ENCODE data around the gene CD99. TPM values are rescaled to one million over a fixed set of nuclear protein-coding genes. Genes with fewer than 3 reads are reported as not detected.
A peak's percentile ranks its signal among the peaks of the same experiment; 100 is the strongest.

Gene CD99
- total RNA-seq: 86.4 and 102 TPM in 2 replicates

GRCh38 chrX:2690856-2691542 lies at the start of gene CD99:
CD99 (plus strand) TSS chrX:2691295; CDS start chrX:2691361, 66 bp downstream.
- peak; percentile 92 for ATAC-seq (ENCODE audit: low read depth)
- intact Hi-C loops (cut with micrococcal nuclease): loop anchor here (1.0 to 5.0 kb wide), 8 partner anchors 16 to 1299 kb away; partner anchors contain the start of genes DHRSX, PRKX, SLC25A6 and ZBED1
- Mint-ChIP-seq H3K4me3 (peak within 1 kb of the TSS; percentile 89), H3K9me3 (no peaks in the 10 kb centered on the region), H3K27me3 (no peaks in the 10 kb centered on the region), H3K27ac (peak within 1 kb of the TSS; percentile 82), H3K36me3 (ENCODE audit: low read depth) (peaks cover 10% of the 10 kb centered on the region), H3K4me1 (peaks cover 43% of the 10 kb centered on the region)
- no peak for TF ChIP-seq CTCF (IDR thresholded peaks at IDR 0.05)
- CTCF ChIA-PET: no interaction called here
- DNase-seq: peak; percentile 92
- POLR2A ChIA-PET: no interaction called here

GRCh38 chrX:2642146-2642545 lies 48.9 kb upstream of the CD99 start:
- DNase-seq: no peak
- Mint-ChIP-seq H3K4me3 (no peak overlapping the region), H3K36me3 (ENCODE audit: low read depth) (peaks cover 36% of the 10 kb centered on the region), H3K27me3 (no peaks in the 10 kb centered on the region), H3K4me1 (no peaks in the 10 kb centered on the region), H3K9me3 (no peaks in the 10 kb centered on the region), H3K27ac (no peak overlapping the region)
- CTCF ChIA-PET: no interaction called here
- no peak for TF ChIP-seq CTCF (IDR thresholded peaks at IDR 0.05)
- POLR2A ChIA-PET: no interaction called here
- no peak for ATAC-seq (ENCODE audit: low read depth)
- intact Hi-C loops (cut with micrococcal nuclease): no loop called here

- DNase-seq (no peak), ATAC-seq (ENCODE audit: low read depth) (no peak)
- intact Hi-C loops (cut with micrococcal nuclease): no loop called here
- ChIA-PET POLR2A (no interaction called here), CTCF (no interaction called here)
- TF ChIP-seq CTCF (IDR thresholded peaks at IDR 0.05): no peak
- Mint-ChIP-seq H3K36me3 (ENCODE audit: low read depth) (peaks cover 37% of the 10 kb centered on the region), H3K27ac (no peak overlapping the region), H3K27me3 (no peaks in the 10 kb centered on the region), H3K4me1 (no peaks in the 10 kb centered on the region), H3K4me3 (no peak overlapping the region), H3K9me3 (no peaks in the 10 kb centered on the region)
Observed at GRCh38 chrX:2642791-2643190, 48.3 kb upstream of the CD99 start.

- DNase-seq (no peak), ATAC-seq (ENCODE audit: low read depth) (no peak)
- intact Hi-C loops (cut with micrococcal nuclease): no loop called here
- no peaks in the 10 kb centered on the region for H3K9me3 Mint-ChIP-seq
- no peak overlapping the region for H3K4me3 Mint-ChIP-seq
- ChIA-PET POLR2A (no interaction called here), CTCF (no interaction called here)
- no peaks in the 10 kb centered on the region for H3K27me3 Mint-ChIP-seq
- H3K4me1 Mint-ChIP-seq: no peaks in the 10 kb centered on the region
- peaks cover 35% of the 10 kb centered on the region for H3K36me3 Mint-ChIP-seq (ENCODE audit: low read depth)
- H3K27ac Mint-ChIP-seq: no peak overlapping the region
- no peak for TF ChIP-seq CTCF (IDR thresholded peaks at IDR 0.05)
Observed at GRCh38 chrX:2643880-2644279, 47.2 kb upstream of the CD99 start.

- peaks cover 25% of the 10 kb centered on the region for H3K36me3 Mint-ChIP-seq (ENCODE audit: low read depth)
- H3K27me3 Mint-ChIP-seq: no peaks in the 10 kb centered on the region
- no peaks in the 10 kb centered on the region for H3K4me1 Mint-ChIP-seq
- no peak overlapping the region for H3K27ac Mint-ChIP-seq
- CTCF ChIA-PET: no interaction called here
- no peaks in the 10 kb centered on the region for H3K9me3 Mint-ChIP-seq
- intact Hi-C loops (cut with micrococcal nuclease): no loop called here
- ATAC-seq (ENCODE audit: low read depth) (no peak), DNase-seq (no peak)
- POLR2A ChIA-PET: no interaction called here
- H3K4me3 Mint-ChIP-seq: no peak overlapping the region
- no peak for TF ChIP-seq CTCF (IDR thresholded peaks at IDR 0.05)
Observed at GRCh38 chrX:2645563-2645962, 45.5 kb upstream of the CD99 start.
